HG02610 (cell line): ENCODE data around the gene NGRN.

ENCODE experiments used
- ATAC-seq: cut with Tn5 transposase; IDR thresholded peaks from one replicate; pipeline ENCODE4 v1.9.1; 2021; ENCODE audit warnings: mild to moderate bottlenecking, moderate library complexity; ENCODE audit not compliant: unreplicated experiment

Gene NGRN

DNA sequence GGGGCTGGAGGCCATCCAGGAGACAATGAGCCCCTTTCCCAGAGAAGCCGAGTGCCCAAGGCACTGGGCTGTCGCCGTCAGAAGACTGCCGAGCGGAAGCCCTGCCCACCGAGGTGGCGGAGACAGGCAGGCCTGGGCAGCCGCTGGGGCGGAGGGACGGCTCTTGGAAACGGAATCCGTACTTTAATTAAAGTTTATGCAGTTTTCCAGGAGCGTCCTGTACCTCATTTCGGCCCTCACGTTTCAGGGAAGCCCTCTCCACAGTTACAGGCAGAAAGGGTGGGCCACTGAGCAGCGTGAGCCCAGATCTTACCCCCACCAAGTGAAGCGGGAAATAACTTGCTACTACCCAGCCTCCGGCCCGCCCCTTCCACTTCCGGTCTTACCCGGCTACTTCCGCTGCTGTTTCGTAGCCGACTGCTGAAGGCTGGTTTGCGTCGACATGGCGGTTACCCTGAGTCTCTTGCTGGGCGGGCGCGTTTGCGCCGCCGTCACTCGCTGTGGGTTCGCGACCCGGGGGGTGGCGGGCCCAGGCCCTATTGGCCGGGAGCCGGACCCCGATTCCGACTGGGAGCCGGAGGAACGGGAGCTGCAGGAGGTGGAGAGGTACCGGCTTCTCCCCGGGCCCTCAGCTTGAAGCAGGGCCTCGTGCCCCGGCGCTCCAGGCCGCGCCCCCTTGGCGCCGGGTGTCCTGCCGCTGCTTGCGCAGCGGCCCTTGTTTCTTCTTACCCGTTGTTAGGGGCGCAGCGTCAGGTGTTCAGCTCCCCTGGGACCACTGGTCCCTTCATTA, at the start of gene NGRN:
NGRN (plus strand) TSS at position 402 of the 790 bp plus-strand sequence; CDS start at position 443, 41 bp downstream.
- peak; percentile 92 for ATAC-seq

GRCh38 chr15:90217671-90218394, 47.6 kb upstream of the NGRN start:
- no peak for ATAC-seq

- ATAC-seq = no peak
Observed at GRCh38 chr15:90219421-90220141, 45.9 kb upstream of the NGRN start.

GRCh38 chr15:90221246-90221900, 44.1 kb upstream of the NGRN start:
- ATAC-seq = no peak

- ATAC-seq = no peak
Observed at GRCh38 chr15:90222547-90222946, 42.9 kb upstream of the NGRN start.

DNA sequence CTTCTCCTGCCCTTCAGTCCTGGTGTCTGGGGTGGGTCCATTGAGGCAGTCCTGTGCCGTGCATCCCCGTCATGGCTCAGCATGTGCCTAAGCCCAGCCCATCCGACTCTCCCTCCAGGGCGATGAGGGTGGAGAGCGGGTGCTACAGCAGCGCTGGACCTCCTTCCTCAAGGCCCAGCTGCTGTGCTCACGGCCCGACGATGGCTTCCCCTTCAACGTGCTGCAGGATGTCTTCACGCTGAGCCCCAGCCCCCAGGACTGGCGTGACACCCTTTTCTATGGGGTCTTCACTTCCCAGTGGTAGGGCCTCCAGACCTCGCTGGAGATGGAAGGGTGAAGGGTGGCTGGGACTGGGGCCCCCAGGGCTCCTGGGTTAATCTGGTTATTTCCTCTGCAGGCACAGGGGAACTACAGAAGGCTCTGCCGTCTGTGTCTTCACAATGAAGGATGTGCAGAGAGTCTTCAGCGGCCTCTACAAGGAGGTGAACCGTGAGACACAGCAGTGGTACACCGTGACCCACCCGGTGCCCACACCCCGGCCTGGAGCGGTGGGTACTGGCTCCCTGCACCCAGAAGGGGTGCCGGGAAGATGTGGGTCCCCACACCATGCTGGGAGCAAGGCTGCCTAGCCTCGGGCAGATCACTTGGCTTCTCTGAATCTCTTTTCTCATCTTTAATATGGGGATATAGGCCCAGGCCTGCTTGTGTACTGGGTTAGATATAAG, 41.9 kb upstream of the NGRN start:
- no peak for ATAC-seq

DNA sequence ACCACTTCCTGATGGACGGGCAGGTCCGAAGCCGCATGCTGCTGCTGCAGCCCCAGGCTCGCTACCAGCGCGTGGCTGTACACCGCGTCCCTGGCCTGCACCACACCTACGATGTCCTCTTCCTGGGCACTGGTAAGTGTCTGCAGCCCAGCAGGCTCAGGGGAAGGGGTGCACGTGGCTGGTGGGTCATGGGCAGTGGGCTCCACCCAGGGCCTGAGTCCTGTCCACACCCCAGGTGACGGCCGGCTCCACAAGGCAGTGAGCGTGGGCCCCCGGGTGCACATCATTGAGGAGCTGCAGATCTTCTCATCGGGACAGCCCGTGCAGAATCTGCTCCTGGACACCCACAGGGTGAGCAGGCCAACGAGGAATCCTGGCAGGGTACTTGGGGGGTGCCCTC, 40.4 kb upstream of the NGRN start:
- no peak for ATAC-seq

- ATAC-seq = no peak
Observed at GRCh38 chr15:90225504-90226234, 39.8 kb upstream of the NGRN start.

- no peak for ATAC-seq
Observed at GRCh38 chr15:90227336-90227735, 38.1 kb upstream of the NGRN start.

DNA sequence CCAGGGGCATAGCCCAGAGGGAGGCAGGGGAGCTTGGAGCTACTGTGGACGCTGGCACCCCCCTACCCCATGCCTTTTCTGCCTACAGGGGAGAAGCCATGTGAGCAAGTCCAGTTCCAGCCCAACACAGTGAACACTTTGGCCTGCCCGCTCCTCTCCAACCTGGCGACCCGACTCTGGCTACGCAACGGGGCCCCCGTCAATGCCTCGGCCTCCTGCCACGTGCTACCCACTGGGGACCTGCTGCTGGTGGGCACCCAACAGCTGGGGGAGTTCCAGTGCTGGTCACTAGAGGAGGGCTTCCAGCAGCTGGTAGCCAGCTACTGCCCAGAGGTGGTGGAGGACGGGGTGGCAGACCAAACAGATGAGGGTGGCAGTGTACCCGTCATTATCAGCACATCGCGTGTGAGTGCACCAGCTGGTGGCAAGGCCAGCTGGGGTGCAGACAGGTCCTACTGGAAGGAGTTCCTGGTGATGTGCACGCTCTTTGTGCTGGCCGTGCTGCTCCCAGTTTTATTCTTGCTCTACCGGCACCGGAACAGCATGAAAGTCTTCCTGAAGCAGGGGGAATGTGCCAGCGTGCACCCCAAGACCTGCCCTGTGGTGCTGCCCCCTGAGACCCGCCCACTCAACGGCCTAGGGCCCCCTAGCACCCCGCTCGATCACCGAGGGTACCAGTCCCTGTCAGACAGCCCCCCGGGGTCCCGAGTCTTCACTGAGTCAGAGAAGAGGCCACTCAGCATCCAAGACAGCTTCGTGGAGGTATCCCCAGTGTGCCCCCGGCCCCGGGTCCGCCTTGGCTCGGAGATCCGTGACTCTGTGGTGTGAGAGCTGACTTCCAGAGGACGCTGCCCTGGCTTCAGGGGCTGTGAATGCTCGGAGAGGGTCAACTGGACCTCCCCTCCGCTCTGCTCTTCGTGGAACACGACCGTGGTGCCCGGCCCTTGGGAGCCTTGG, 37.4 kb upstream of the NGRN start:
- no peak for ATAC-seq

- no peak for ATAC-seq
Observed at GRCh38 chr15:90228960-90229359, 36.5 kb upstream of the NGRN start.

- no peak for ATAC-seq
Observed at GRCh38 chr15:90230071-90230494, 35.4 kb upstream of the NGRN start.

DNA sequence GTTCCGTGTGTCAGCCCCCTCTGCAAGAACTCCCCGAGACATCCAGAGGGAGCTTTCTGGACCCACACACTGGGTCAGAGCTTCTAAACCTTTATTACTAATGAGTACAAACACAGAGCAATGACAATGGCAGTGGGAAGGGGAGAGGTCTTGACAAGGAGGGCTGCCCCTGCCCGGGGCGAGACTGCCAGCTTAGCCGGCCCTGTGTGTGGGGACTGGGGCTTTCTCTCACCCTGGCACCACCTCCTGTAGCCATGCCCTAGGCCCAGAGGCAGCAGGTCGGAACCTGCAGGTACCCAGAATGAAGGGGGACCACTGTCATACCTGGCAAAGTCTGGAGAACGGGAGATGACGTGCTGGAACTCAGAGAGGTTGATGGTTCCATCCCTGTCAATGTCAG, 34.9 kb upstream of the NGRN start:
- ATAC-seq = no peak

- no peak for ATAC-seq
Observed at GRCh38 chr15:90231028-90232017, 34.1 kb upstream of the NGRN start.

DNA sequence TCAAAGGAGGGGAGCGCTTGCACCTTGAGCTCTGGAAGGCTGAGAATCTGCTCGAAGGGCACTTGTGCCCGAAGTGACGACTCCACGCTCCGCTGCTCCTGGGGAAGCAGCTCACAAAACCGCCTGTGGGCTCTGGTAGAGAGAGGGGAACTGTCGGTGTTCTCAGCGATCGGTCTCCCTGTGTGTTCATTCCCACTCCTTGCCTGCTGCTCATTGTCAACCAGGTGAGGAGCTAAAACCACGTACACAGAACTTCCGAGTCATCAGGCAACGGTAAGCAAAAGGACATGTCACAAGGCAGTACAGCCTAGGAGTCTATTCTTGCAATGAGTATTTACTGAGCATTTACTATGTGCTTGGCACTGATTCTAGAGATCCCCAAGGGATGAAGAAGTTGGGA, 33.3 kb upstream of the NGRN start:
- no peak for ATAC-seq

DNA sequence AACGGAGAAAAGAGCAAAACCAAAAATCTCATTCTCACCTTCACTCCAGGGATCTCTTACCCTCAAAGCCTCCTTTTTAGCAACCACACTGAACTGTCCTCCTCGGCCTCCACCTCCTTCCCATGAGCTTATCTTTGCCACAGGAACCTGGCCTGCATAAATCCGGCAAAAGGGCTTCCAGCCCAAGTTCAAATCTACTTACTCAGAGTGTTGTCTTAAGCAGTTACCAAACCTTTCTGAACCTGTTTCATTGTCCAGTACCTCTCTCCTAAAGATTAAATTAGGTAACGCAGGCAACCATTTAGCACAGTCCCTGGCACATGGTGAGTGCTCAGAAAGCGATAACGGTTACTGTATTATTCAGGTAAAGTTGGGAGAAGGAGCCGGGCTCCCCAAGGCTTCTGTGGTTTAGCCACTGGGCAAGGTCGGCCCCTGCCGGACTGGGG, 32.5 kb upstream of the NGRN start:
- no peak for ATAC-seq

- ATAC-seq = peak; percentile 87
Observed at GRCh38 chr15:90233387-90234095, 31.9 kb upstream of the NGRN start, which contains the start of gene CIB1. Gene CIB1, minus strand, starts transcription at chr15:90233941. Its CDS starts 56 bp downstream, at chr15:90233885.
